GM21723 (cell line): ENCODE results near the gene PRR30.
A peak's percentile ranks its signal among the peaks of the same experiment; 100 is the strongest.
"Not testable (repeated sequence)": the region's sequence is repeated elsewhere in the genome, so short reads cannot be mapped to it uniquely, and the experiment has no call there.

ENCODE experiments used
- ATAC-seq: cut with Tn5 transposase; IDR thresholded peaks from one replicate; pipeline ENCODE4 v1.9.1; 2021; ENCODE audit warnings: mild to moderate bottlenecking, moderate library complexity; ENCODE audit not compliant: unreplicated experiment

Gene PRR30

DNA sequence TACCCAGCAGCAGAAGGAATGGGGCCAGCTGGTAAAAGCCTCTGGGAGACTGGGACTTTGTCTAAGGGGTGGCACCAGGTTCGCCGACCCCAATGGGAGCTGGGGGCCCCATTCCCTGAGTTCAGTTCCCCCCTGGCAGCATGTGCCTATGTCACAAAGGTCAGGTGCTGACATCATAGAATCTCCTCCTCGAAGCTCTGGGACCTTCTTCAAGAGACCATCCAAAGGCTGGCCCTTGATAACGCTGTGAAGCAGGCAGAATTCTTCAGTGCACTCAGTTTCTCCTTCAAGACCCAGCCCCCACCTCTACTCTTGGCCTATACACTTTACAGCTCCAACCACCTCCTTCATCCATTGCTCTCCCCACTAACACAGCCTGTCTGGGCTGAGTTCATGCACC, at the start of gene PRR30:
Gene PRR30, minus strand, starts transcription at position 101 of the 400 bp plus-strand sequence. CDS start 1,081 bp downstream, outside the sequence.
- no peak for ATAC-seq

DNA sequence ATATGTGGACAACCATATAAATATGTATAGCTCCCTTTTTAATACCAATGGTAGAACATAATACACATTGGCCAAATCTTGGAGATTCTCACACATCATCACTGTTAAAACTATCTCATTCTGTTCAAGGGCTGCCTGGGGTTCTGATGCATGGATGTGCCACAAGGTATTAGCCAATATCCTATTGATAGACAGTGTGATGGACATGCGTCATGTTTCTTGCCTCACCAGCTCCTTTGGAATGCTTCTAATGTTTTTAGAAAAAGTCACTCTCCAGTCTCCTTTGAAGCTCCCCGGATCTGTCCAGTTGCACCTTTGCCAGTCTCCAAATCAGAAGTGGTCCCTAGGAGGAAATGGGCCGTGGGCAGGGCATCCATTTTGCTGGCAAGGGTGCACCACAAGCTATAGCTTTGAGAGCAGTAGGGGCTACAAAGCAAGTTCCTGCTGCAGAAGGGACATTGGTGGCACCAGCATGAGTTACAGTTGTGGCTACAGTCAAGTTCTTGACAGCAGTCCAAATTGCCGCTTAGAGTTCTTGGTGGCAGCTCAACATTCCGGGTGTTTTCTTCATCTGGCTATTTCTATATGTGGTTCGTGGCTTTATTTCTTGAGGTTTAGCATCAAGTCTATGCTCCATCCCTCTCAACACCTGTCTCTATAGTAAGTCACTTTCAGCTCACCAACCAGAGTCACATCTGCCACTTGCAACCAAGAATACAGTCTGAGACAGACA, 47.6 kb upstream of the PRR30 start:
- no peak for ATAC-seq

DNA sequence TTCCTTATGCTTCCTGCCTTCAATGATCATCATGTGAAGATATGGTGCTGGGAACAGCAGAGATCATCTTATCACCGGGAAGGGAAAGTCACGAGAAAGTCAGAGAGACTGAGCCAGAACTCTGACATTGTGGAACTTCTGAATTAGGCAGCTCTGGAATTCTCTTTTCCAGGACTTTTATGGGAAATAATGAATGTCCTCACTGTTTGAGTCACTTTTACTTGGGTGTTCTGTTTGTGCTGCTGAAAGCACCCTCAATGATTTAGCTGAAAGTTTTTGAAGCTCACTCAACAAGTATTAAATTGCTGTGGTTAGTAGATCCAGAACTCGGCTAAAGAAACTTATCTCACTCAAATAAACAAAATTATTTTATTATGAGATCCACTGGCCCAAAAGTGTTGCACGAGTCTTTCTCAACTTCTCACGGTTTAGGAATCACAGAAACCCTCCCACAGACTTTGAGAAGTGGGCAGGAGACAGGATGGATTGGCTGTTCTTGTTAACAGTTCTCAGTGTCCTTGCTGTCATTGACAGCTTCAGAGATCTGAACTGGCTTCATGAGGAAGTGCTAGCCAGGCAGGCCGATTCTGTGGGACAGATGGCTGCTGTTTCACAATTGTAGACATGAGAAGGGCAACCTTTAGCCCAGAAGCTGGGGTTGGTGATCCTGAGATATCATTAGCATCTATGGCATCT, 46.3 kb upstream of the PRR30 start:
- ATAC-seq: no peak

DNA sequence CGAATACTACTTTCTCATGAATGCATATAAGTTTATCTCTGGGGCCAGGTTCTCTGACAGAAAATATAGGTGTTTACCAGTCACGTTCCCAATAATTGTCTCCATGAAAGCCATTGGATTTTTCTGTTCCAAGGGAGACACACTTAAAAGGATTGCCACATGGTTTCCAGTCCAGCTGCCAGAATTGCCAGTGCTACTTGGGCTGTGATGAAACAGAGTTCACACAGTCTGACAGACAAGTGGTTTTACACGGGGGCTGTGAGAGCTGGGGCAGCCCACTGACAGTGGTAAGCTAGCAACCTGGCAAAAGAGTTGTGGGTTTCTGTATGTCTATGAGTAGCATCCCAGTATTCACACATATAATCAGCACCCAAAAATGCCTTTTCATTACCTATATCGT, 44.9 kb upstream of the PRR30 start:
- ATAC-seq: no peak

DNA sequence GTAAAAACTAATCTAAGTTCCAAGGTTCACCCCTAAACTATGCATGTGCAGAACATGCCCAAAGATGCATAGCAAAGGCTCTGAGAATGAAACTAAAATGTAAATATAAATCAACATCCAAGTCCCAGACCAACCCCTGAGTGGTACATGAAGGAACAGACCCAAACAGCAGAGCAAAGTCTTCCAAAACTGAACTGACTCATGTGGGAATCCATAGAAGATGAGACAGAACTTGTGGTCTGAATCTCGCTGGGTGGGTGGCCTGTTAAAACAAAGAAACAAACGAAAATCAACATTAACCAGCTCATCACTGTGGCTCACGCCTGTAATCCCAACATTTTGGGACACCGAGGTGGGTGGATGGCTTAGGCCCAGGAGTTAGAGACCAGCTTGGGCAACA, 43.1 kb upstream of the PRR30 start:
- no peak for ATAC-seq

DNA sequence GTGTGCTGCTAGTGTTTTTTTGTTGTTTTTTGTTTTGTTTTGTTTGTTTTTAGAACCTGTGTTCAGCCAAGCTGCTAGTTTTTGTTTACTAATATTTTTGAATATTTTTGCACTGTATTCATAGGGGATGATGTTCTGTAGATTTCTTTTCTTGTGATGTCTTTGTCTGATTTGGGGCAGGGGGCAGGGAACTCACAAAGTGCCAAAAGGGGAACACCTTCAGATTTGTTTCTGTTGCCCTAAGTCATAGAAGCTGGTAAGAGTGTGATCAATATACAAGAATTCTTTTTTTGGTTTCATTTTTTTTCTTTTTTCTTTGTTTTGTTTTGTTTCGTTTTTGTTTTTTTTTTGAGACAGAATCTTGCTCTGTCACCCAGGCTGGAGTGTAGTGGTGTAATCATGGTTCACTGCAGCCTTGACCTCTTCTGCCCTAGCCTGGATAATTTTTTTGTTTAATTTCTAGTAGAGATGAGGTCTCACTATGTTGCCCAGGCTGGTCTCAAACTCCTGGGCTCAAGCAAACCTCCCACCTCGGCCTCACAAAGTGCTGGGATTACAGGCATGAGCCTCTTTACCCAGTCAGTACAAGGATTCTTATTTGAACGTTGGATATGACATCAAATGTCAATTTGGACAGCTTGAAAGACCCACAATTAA, 40.3 kb upstream of the PRR30 start:
- ATAC-seq: no peak

DNA sequence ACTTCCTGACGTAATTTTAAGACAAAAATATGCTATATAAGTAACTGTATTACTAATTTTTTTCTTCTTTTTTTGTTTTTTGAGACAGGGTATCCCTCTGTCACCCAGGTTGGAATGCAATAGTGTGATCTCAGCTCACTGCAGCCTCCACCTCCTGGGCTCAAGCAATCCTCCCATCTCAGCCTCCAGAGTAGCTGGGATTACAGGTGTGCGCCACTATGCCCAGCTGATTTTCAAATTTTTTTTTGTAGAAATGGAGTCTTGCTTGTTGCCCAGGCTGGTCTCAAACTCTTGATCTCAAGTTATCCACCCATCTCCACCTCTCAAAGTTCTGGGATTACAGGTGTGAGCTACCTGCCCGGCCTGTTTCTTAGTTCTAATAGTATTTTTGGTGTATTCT, 39.3 kb upstream of the PRR30 start:
- no peak for ATAC-seq

DNA sequence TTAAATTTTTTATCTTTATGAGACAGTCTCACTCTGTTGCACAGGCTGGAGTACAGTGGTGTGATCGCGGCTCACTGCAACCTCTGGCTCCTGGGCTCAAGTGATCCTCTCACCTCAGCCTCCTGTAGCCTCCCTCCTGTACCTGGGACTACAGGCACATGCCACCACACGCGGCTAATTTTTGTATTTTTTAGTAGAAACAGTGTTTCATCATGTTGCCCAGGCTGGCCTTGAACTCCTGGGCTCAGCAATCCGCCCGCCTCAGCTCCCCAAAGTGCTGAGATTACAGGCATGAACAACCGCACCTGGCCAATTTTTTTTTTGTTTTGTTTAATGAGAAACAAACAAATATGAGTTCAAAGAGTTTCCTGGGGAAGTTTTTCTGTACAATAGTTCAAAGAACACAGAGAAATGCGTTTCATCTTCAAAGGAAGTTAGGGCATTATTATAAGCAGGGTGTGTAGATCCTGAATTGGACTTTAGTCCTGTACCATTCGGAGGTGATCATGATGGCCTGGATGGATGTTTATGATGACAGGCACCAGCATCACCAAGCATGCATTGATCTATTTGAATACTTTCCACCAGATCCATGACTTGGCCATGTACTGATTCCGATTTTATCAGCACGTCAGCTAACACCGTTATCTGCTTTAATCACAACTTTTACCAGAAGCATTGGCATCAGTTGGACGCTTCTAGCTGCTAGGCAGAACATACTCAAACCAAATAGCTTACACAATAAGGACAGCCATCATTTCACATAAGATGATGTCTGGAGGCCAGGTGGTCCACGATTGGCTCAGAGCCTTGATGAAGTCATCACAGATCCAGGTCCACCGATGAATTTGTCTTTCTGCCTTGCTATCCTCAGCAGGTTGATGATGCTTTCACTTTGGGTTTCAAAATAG, 38.5 kb upstream of the PRR30 start:
- ATAC-seq: no peak

DNA sequence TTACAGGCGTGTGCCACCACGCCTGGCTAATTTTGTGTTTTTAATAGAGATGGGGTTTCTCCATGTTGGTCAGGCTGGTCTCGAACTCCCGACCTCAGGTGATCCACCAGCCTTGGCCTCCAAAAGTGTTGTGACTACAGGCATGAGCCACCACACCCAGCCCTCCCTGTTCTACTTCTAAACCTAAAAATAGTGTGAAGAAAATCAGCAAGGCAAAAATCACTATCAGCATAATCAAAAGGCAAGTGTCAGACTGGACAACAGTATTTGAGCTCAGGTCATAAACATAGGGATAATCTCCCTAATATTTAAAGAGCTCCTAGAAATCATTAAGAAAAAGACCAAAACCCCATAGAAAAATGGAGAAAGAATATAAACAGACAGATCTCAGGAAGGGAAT, 36.6 kb upstream of the PRR30 start:
- not testable (repeated sequence) for ATAC-seq

DNA sequence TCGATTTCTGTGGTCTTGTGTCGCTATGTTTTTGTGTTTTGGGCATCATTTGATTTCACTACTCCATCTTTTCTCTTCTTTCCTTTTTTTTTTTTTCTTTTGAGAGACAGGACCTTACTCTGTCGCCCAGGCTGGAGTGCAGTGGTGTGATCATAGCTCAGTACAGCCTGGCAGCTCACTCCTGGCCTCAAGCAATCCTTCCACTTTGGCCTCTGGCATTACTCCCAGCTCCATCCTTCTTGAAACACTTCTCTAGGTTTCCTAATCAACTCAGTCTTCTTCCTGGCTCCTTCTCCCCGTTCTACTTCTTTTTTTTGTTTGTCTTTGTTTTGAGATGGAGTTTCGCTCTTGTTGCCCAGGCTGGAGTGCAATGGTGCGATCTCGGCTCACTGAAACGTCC, 36.1 kb upstream of the PRR30 start:
- ATAC-seq: no peak

DNA sequence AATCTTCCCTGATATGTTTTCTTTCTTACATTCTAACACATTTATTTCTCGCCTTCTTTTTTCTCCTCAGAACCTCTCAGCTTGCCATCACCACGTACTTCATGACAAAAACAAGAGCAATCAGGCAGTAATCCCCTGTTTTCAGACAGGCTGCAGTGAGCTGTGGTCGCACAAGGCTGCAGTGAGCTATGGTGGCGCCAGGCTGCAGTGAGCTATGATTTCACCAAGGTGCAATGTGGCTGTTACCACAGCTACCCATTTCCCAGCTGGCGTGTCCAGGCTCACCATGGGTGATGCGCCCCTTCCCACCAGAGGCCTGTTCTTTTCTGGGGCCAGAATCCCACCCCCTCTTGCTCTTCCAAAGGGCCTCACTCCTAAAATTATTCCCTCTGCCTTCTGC, 35.4 kb upstream of the PRR30 start:
- no peak for ATAC-seq

DNA sequence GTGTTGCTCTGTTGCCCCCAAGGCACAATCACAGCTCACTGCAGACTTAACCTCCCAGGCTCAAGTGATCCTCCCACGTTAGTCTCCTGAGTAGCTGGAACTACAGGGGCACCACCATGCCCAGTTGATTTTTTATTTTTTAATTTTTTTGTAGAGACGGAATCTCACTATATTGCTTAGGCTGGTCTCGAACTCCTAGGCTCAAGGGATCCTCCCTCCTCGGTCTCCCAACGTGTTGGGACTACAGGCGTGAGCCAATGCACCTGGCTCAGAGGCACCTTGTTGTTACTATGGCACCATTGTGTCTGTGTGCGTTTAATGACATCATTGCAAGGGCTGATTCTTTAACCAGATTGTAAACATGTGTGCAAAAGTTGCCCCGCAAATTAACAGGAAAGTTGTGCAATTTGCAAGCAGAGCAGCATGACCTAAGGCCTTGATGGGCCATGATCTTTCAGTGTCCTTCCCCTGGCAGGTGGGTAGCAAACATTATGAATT, 32.2 kb upstream of the PRR30 start:
- no peak for ATAC-seq

DNA sequence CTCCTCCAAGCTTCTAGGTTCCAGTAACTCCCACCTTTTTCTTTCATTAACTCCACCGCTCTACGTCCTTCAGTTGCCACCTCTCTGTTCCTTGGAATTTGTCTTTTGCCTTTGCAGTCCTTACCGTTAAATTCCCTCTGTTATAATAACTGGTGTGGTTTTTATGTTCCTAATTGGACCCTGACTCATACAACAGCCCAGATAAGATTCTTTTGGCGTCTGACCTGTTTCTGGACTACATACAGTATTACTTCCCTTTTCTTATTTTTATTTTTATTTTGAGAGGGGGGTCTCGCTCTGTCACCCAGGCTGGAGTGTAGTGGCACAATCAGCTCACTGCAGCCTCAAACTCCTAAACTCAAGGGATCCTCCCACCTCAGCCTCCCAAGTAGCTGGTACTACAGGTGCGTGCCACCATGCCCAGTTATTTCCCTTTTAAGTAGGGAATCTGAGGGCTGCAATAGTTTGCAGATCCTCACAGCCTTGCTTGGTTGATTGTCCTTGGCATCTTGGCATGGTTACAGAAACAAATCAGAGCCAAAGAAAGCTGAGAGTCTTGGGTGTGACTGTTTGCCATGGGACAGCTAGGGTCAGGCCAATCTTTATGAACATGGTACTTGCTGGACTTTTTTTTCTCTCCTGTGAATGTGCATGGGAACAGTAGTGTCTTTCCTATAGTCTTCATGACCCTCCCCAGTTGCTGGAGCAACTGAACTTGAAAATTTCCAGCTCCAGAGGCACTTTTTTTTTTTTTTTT, 31.5 kb upstream of the PRR30 start:
- ATAC-seq: no peak

DNA sequence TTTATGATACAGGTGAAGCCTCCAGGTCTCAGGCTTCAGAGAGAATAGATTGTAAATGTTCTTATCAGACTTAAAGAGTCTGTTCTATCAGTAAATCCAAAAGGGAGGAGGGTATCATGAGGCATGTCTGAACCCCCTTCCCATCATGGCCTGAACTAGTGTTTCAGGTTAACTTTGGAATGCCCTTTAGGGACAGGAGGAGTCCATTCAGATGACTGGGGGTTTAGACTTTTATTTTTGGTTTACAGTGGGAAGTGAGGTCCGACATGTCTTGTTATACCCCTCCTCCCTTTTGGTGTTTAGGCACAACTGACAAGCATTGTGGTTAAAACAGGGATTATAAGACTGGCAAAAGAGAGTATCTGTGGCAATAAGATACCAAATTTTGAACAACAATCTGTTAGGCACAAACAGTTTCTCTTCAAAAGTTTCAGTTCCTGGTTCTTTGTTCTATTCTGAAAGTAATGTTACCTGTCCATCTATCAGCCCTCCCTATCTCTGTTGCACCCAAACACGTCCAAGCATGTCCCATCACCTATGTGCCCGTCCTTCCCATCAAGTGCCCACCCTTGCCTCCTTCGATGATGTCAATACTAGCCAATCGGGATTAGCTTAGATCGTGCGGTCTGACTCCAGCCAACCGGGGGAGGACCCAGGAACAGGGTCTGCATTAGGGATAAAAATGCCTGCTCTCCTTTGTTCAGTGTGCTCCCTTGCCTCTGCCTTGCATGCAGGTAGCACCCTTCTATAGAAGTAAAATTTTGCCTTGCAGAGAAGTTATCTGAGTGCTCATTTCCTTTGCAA, 26.0 kb upstream of the PRR30 start:
- peak; percentile 59 for ATAC-seq

DNA sequence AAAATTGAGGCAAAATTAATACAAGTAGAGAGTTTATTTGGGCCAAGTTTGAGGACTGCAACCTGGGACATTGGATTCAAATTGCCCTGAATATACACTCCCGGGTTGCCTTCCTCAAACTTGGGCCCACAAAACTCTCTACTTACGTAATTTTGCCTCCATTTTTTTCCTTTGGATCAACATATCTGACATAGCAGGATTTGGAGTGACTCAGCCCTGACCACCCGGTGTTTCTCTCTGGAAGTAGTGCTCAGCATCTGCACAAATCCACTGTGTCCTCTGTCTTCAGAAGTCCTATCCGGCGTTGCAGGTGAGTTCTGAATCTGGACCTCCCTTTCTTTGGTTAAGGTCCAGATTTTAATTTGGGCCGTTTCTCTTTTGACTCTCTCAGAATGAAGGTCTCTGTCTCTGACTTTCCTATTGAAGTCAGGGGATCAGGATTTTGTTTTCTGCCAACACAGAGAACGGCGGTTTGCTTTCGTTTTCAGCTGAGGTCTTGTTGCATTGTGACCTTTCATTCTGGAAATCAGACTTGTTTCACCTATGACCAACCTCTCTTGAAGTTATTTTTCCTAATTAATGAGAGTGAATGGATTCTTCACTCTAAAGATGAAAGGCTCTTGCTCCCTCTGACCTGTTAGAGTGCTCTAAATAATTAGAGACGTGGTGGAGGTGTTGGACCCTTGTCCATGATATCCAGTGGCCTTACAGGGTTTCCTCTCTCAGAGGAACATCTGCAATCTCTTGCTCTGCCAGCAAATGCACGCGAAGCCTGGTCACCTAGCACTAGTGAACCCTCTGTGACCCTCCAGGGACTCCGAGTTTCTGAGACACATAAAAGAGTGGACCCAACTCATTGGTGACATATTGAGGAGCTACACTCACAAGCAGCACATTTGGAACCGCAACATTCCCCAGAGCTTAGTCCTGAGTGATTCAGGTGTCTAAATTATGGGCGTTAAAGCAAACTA, 23.2 kb upstream of the PRR30 start:
- ATAC-seq: no peak

DNA sequence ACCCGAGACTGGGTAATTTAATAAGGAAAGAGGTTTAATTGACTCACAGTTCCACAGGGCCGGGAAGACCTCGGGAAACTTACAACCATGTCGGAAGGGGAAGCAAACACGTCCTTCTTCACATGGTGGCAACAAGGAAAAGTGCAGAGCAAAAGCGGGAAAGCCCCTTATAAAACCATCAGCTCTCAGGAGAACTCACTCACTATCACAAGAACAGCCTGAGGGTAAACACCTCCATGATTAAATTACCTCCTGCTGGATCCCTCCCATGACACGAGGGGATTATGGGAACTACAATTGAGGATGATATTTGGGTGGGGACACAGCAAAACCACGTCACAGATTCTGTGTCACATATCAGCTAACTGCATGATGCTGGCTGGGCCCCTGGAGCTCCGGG, 21.0 kb upstream of the PRR30 start:
- ATAC-seq: no peak

DNA sequence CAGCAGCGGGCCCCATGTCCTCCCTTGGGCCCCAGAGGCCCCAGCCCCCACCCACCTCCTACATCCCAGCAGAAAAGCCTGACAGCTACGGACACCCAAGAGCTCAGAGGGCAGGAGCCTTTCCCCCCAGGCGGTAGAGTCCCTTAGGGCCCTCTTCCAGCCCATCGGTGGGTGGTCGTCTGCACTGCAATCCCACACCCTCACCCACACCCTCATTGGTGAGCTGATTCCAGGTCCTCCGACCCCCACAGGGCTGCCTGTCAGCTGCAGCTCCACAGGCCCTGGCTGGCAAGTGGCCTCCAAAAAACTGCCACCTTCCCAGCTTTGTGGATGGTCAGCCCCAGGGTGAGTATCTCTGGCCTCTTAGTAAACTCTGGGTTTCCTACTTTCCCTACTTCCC, 20.1 kb upstream of the PRR30 start:
- ATAC-seq: no peak

DNA sequence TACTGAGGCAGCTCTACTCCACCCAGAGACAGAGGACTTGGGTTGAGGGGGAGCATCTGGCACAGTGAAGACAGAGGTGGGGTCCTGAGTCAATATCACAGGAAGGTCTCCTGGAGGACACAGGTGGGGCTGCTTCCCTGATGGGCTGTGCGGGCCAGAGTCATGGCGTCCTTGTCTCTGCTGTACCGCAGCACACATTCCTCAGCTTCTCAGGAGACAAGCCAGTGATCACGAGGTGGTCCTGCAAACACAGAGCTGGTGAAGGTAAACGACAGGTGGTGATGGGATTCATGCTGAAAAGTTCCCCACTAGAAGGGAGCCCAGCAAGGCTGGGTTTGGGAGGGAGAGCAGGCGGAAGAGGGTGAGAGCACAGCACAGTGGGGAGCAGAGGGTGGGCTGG, 19.3 kb upstream of the PRR30 start:
- ATAC-seq: no peak
